Heart left ventricle (tissue), 16 donors: ENCODE measurements around the gene AHRR. TPM values are rescaled to one million over a fixed set of nuclear protein-coding genes. Genes with fewer than 3 reads are reported as not detected.

Source experiments
- ATAC-seq, 4 donors: fragments of 200-7000 bp; cut with Tn5 transposase; one replicate each; pipeline ENCODE4 v1.9.1; 2020 to 2022; ENCODE audit warnings: moderate library complexity in 4 of 4, mild to moderate bottlenecking in 3 of 4, moderate number of reproducible peaks in 1 of 4
- DNase-seq, 5 donors: peaks; one replicate each; pipeline ENCODE4 v3.0.0-alpha.2; 2020
- H3K27ac ChIP-seq, 12 donors: fragments of 200-600 bp; sonication (generic) in 4 of 12; one replicate each; pipeline versions ENCODE4 v1.5.0 to v1.8.0; 2016 to 2022; ENCODE audit warnings: mild to moderate bottlenecking in 2 of 12
- H3K27me3 ChIP-seq, 9 donors: fragments of 200-600 bp; sonication (generic) in 2 of 9; one replicate each; pipeline versions ENCODE4 v1.5.1 to v1.8.0; 2016 to 2022; ENCODE audit warnings: mild to moderate bottlenecking in 3 of 9
- H3K36me3 ChIP-seq, 9 donors: fragments of 200-600 bp; sonication (generic) in 2 of 9; one replicate each; pipeline versions ENCODE4 v1.5.0 to v1.8.0; 2018 to 2022; ENCODE audit warnings: mild to moderate bottlenecking in 2 of 9
- H3K4me1 ChIP-seq, 12 donors: fragments of 200-600 bp; sonication (generic) in 4 of 12; one replicate each; pipeline versions ENCODE4 v1.5.0 to v1.8.0; 2016 to 2022; ENCODE audit warnings: mild to moderate bottlenecking in 3 of 12
- H3K4me3 ChIP-seq, 12 donors: fragments of 200-600 bp; sonication (generic) in 4 of 12; one replicate each; pipeline versions ENCODE4 v1.5.0 to v1.8.0; 2017 to 2022; ENCODE audit warnings: mild to moderate bottlenecking in 9 of 12, moderate library complexity in 4 of 12
- H3K9me3 ChIP-seq, 12 donors: fragments of 200-600 bp; sonication (generic) in 4 of 12; one replicate each; pipeline versions ENCODE4 v1.5.0 to v1.8.0; 2016 to 2022; ENCODE audit warnings: mild to moderate bottlenecking in 1 of 12
- POLR2A ChIP-seq, 2 donors: fragments of 450-650 bp; IDR thresholded peaks; one replicate each; pipeline ENCODE4 v1.6.1; 2017; ENCODE audit warnings: antibody characterized with exemption in 2 of 2, mild to moderate bottlenecking in 2 of 2, moderate library complexity in 2 of 2
- WGBS, 4 donors: extraction: QIAGEN DNeasy Blood & Tissue Kit in 2 of 4; methylation state at CpG; one replicate each; pipeline versions ENCODE4 v1.1.5 to v1.1.7; 2013 to 2018; 5-methylcytosine and 5-hydroxymethylcytosine counted together
- intact Hi-C, 10 donors: fragments of 100-400 bp; cut with DNase I; formaldehyde crosslinking; loops; one replicate each; pipeline versions ENCODE4 v1.11.1 to v1.14.2; 2022
- polyA plus RNA-seq, 2 donors: library from polyadenylated mRNA; stranded (reverse); fragments of 200-250 nt; gene quantifications; one replicate each; pipeline ENCODE4 v1.2.3, GENCODE V29; 2013
- total RNA-seq, 9 donors: library from RNA; depleted of rRNA in 2 of 9; stranded (reverse); fragments of >200 nt in 2 of 9; fragmentation: NEBNext Ultra II Directional in 3 of 9; extraction: Animal tissue kit (Norgen Biotek cat#: 25700) in 3 of 9; gene quantifications; one replicate each; pipeline versions ENCODE4 v1.1.0 to v1.2.4, GENCODE V29; 2016 to 2023
- TF ChIP-seq, protein P1 (sequence below), 12 donors: fragments of 200-600 bp; sonication (generic) in 4 of 12; IDR thresholded peaks; one replicate each; pipeline versions ENCODE4 v1.5.0 to v1.8.0; 2018 to 2022; ENCODE audit warnings: antibody characterized with exemption in 12 of 12, mild to moderate bottlenecking in 5 of 12
- donor health status: ischemic (EF 13 %, LVEDD 7.1; RV severe dilation, severe dysfunction).
- donor health status: healthy with polysubstance abuse.
- donor health status: DM: no; HTN: yes; CAD: no.
- donor health status: DM: no; HTN: no; CAD: no.
- donor health status: ischemic (EF 25% LVEDD 6.9; RV normal size, moderate dysfunction).
- donor health status: ischemic (EF 25% LVEDD 5.7; RV mildly dilated, moderate dysfunction).
- donor health status: healthy.
- donor health status: DM: yes; HTN: yes; CAD: no.
- donor health status: ischemic (EF 35%, LVEDD 5.7; RV mildly dilated, moderate dysfunction).
- donor health status: nonischemic (EF 11% LVEDD 7.7; RV severe dilation, severe dysfunction).
- donor health status: DM: yes; HTN: yes; CAD: no.
- donor health status: PGD.
- donor health status: ischemic (EF 29% LVEDD 5.4; RV normal size, mild dysfunction).
- donor health status: nonischemic (EF 23%, LVEDD 6.1; RV moderate dilation, normal function).

AHRR gene
- total and polyA plus RNA-seq, 11 donors, result 0.11 to 0.69 (median 0.26) TPM; not detected in 2

DNA sequence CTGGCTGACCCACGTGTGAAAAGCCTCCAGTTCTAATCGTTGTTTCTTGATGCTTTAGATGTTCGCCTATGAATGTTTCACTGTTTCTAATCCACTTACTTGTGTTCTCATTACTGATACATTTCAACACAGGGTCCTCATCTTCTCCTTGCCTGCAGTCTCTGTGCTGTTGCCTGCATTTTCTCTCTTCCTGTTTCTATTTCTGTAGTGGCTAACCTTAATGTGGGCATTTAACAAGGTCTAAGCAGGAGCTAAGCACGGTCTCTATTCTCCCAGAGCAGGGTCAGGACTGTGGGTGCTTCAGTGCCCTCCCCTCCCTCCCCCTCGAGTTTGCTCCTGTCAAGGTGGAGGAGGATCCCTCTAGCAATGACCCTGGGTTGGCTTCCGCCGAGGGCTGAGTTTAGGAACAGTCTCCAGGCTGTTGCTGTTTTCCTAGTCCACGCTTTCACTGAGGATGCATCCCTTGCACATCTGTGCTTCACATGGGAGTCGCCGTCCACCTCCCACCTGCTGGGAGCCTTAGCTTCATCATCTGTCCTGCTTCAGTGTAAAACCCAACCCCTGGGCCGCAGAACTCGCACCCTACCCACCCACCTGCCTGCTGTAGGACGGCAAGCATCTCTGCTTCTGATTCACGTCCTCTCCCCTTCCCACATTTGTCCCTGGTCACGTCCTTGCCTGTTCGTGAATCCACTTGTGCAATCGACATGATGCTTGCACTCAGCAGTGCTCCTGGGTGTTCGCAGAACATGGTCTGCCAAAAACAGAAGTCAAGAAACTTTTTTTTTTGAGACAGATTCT lies 119.1 kb downstream of the AHRR start:
- H3K4me3 ChIP-seq, result no peak overlapping the region
- 74 to 80% (median 76%) methylated on average over 18 of the region's 18 CpGs for WGBS, 4 donors
- peaks cover 0 to under 1% (median 0%) of the 10 kb centered on the region in 9 donors for H3K36me3 ChIP-seq
- no peak for TF ChIP-seq POLR2A (IDR thresholded peaks at IDR 0.05)
- TF ChIP-seq, protein P1, sequence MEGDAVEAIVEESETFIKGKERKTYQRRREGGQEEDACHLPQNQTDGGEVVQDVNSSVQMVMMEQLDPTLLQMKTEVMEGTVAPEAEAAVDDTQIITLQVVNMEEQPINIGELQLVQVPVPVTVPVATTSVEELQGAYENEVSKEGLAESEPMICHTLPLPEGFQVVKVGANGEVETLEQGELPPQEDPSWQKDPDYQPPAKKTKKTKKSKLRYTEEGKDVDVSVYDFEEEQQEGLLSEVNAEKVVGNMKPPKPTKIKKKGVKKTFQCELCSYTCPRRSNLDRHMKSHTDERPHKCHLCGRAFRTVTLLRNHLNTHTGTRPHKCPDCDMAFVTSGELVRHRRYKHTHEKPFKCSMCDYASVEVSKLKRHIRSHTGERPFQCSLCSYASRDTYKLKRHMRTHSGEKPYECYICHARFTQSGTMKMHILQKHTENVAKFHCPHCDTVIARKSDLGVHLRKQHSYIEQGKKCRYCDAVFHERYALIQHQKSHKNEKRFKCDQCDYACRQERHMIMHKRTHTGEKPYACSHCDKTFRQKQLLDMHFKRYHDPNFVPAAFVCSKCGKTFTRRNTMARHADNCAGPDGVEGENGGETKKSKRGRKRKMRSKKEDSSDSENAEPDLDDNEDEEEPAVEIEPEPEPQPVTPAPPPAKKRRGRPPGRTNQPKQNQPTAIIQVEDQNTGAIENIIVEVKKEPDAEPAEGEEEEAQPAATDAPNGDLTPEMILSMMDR (IDR thresholded peaks at IDR 0.05), result no peak
- peaks cover 6 to 23% (median 15%) of the 10 kb centered on the region in 12 donors for H3K4me1 ChIP-seq
- H3K27me3 ChIP-seq, result peaks cover 0 to 4% (median 0%) of the 10 kb centered on the region in 9 donors
- no peaks in the 10 kb centered on the region for H3K9me3 ChIP-seq
- no peak overlapping the region for H3K27ac ChIP-seq
- ATAC-seq (no peak), DNase-seq (peak in 2 of 5 donors; percentile 21 to 49)
- intact Hi-C loops, result loop anchor here in 5 of 10 donors (10.0 kb wide), 1 partner anchor 464 kb away; no protein-coding TSS in a partner anchor

DNA sequence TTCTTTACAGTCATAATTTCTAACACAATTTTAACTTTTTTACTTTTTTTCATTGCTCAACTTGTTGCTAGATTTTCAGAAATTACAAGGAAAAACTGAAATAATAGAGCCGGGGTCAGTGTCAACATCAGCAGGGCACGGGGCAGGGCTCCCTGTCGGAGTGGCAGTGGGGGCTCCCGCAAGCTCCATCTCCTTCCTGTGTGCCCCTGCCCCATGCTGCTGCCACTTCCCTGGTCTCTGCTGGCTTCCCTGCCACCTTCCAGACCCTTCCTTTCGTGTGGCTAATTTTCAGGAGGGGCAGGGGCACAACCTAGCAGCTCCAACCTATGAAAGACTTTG lies 120.5 kb downstream of the AHRR start:
- DNase-seq, result peak in 1 of 5 donors; percentile 6

DNA sequence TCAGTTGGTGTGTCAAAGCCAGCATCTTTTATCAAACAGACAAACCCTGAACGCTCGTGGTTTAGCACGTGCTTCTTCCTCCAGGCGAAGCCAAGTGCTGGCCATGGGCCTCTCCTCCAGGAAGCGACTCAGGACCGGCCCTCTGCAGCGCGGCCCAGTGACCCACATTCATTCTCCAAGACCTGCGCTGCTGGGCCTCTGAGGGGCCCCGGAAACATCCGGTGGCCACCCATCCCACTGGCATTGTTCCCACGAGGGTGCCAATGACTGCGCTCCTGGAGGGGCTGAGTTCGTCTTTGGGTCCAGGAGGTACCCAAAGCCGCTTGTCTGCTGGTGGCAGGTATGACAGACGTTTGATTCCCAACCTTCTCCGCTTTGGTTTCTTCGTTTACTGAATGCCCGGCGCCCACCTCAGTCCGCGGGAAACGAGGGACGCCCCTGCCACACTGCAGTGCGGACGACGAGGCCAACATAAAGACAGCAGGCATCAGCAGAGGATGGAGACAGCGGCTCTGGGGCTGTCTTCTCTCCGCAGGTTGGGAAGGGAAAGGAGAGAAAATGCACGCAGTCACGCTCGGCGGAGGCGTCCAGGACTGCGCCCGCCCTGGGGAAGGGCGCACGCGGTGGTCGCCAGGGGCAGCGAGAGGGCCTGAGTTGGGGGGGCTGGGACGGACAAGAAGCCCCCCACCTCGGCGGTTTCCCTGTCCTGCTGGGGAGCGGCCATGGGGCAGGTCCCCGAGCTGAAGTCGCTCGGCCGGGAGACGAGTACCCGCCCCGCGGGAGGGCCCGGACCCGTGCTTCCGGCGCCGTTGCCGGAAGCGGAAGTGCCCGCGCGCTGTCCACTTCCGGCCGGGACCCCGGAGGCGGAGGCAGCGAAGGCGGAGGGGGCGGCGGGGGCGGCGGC lies 121.1 kb downstream of the AHRR start, which contains the start of gene EXOC3:
TSS of gene EXOC3 (plus strand) at position 842 of the 904 bp plus-strand sequence. CDS start 3,030 bp downstream, outside the sequence.
- ATAC-seq (peak; percentile 72 to 95 (median 92)), DNase-seq (peak; percentile 75 to 89 (median 82))
- peak in 1 of 2 donors; percentile 76 for TF ChIP-seq POLR2A (IDR thresholded peaks at IDR 0.05)
- TF ChIP-seq, protein P1 (IDR thresholded peaks at IDR 0.05), result no peak
- intact Hi-C loops, result loop anchor here in 5 of 10 donors (10.0 kb wide), 1 partner anchor 462 kb away; no protein-coding TSS in a partner anchor
- peaks cover 6 to 28% (median 15%) of the 10 kb centered on the region in 12 donors for H3K4me1 ChIP-seq
- H3K27ac ChIP-seq, result peak within 1 kb of the TSS in 11 of 12 donors; percentile 69 to 91 (median 85)
- peaks cover 0 to 19% (median 11%) of the 10 kb centered on the region in 9 donors for H3K36me3 ChIP-seq
- H3K27me3 ChIP-seq, result peaks cover 0 to 3% (median 0%) of the 10 kb centered on the region in 9 donors
- no peaks in the 10 kb centered on the region for H3K9me3 ChIP-seq
- peak within 1 kb of the TSS; percentile 66 to 98 (median 88) for H3K4me3 ChIP-seq
- 5 to 7% (median 6%) methylated on average over 34 to 73 of the region's 73 CpGs for WGBS, 4 donors

More for the DNA sequence above, 120.5 kb downstream of the AHRR start:
- H3K36me3 ChIP-seq, result peaks cover 0 to 13% (median 5%) of the 10 kb centered on the region in 9 donors
- H3K27ac ChIP-seq, result no peak overlapping the region
- peaks cover 0 to 4% (median 0%) of the 10 kb centered on the region in 9 donors for H3K27me3 ChIP-seq
- WGBS, 4 donors, result 87 to 95% (median 92%) methylated on average over 5 of the region's 5 CpGs
- peaks cover 6 to 23% (median 15%) of the 10 kb centered on the region in 12 donors for H3K4me1 ChIP-seq
- no peak for TF ChIP-seq POLR2A (IDR thresholded peaks at IDR 0.05)
- TF ChIP-seq, protein P1 (IDR thresholded peaks at IDR 0.05), result no peak
- no peak for ATAC-seq
- intact Hi-C loops, result loop anchor here in 5 of 10 donors (10.0 kb wide), 1 partner anchor 463 kb away; no protein-coding TSS in a partner anchor
- H3K9me3 ChIP-seq, result no peaks in the 10 kb centered on the region
- H3K4me3 ChIP-seq, result peak overlapping the region in 11 of 12 donors; percentile 73 to 98 (median 89)
